Stimulated activated CD4-positive, alpha-beta T cell treated with anti-CD3 and anti-CD28 coated beads, Interleukin-4, amount 100 ng/mL, for 24 hours (primary cell): ENCODE data around the gene RIMS4.
"Not testable (repeated sequence)": the region's sequence is repeated elsewhere in the genome, so short reads cannot be mapped to it uniquely, and the experiment has no call there.

ENCODE experiments used
- DNase-seq: peaks from one replicate; pipeline ENCODE4 v3.0.0-alpha.2; 2020

Gene RIMS4

DNA sequence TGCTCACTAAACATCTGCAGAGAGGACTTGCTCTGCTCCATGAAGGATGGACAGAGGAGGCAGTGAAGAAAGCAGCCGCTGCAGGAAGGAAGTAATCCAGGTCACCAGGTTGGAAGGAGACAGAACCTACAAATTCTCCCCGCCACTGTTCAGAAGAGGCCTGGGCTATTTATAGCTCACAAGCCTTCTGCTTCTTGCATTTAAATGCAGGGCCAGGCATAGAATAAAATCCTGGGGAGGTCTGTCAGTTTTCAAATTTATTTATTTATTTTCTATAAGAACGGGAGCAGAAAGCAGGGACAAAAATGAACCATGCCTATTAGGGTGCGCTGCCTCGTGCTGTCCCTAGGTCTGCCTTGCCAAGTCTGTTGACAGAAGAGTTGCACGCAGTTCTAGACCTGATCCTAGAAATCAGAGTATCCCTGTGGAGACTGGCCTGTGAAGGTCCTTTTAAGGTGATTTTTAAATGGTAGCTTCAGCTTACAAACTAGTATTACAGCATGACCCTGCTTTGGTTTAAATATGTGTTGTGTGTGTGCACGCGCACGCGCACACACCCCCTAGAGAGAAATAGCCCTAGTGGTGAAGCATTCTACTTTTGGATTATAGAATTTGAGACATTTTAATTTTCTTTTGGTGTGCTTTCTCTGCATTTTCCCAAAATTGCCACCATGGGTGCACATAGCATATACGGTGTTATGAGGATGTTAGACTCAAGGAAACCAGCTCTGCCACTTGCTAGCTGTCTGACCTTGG lies 19.5 kb downstream of the RIMS4 start:
- DNase-seq, result no peak

DNA sequence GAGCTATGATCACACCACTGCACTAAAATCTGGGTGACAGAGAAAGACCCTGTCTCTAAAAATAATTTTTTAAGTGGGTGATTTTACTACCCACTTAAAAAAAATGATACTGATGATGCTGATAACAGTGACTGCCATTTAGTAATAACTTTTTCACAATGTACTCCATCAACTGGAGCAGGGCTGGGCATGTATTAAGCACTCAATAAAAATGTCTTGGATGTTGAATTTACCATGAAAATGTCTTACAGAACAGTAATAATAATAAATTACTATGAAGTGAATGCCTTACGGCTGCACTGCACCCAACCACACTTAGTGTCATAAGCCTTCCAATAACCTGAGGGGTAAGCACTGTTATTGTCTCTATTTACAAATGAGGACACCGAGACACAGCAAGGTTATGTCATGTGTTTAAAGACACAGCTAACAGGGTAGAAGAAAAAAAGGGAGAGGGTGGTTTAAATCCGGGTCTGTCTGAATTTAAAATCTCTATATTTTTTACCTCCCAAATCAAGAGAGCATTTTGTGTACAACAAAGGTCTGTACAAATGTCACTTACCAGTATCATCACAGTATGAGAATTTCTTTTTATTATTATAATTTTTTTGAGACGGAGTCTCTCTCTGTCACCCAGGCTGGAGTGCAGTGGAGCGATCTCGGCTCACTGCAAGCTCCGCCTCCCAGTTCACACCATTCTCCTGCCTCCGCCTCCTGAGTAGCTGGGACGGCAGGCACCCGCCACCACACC lies 21.5 kb downstream of the RIMS4 start:
- DNase-seq, result no peak

GRCh38 chr20:44787299-44787698 lies 23.0 kb downstream of the RIMS4 start:
- DNase-seq, result no peak

GRCh38 chr20:44785768-44786167 lies 24.6 kb downstream of the RIMS4 start:
- DNase-seq, result no peak

GRCh38 chr20:44784688-44785087 lies 25.7 kb downstream of the RIMS4 start:
- DNase-seq, result no peak

- no peak for DNase-seq
Measured at GRCh38 chr20:44781791-44782190, 28.6 kb downstream of the RIMS4 start.

GRCh38 chr20:44781118-44781517 lies 29.2 kb downstream of the RIMS4 start:
- no peak for DNase-seq

DNA sequence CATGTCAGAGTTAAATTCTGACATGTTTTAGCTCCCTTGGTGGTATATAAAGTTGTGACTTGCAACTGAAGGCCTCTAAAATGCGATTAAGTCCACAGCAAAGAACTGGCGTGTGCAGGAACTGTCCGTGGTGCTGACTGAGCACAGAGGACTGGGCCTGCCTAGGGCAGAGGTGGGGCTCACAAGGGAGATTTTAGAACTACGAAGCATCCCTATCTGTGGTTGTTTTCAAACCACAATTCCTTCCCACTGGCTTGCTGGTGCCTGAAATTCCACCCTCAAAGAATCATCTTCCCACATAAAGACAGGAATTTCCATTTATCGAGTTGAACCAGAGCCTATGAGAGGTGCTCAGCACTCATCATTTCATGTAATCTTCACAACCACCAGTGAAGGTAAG lies 30.1 kb downstream of the RIMS4 start:
- peak; percentile 28 for DNase-seq

DNA sequence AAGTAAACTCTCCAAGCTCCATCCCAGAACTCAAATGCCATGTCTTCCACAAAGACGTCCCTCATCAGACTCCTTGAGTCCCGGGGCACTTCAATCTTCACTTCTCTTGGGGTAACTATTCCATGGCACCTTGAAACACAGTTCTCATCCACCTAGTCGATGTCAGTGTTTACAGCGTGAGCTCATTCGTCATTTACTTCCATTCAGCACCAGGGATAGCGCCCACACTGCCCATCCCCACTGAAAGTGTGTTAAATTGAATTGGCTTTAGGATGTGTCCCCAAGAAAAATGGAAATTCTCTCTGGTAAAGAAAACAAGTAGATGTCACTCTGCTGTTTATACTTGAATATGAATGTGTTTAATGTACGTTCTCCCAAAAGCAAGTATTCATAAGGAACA lies 33.4 kb downstream of the RIMS4 start:
- no peak for DNase-seq

DNA sequence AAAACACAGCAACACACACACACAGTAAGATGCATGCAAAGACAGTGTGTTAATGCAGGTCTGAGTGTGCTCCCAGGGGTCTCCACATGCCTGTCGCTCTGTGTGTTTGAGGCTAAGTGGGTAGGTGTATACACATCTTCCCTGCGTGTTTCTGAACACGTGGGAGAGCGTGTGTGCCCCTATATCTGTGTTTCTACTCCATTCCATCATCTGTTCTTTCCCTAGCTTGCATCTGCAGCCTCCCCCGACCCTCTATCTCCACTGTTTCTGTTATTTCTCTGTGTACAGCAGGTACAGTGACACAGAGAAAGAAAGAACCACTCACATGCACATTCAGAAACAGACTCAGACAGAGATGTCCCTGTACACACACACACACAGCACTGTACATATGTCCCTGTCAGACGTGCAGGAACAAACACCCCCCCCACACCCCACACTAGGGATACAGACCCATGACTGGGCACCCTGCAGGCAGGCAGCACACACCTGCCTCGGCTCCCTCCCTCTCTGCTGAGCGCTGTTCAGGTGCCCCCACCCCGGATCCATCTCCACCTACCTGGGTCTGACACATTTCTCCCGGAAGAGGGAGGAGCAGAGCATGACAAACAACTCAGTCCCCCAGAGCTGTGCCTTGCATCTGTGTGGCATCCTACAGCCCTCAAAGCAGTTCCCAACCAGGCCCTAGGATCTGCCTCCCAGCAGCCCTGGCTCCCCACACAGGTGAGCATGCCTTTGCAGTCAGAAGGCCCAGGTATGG lies 37.1 kb downstream of the RIMS4 start:
- DNase-seq, result no peak

DNA sequence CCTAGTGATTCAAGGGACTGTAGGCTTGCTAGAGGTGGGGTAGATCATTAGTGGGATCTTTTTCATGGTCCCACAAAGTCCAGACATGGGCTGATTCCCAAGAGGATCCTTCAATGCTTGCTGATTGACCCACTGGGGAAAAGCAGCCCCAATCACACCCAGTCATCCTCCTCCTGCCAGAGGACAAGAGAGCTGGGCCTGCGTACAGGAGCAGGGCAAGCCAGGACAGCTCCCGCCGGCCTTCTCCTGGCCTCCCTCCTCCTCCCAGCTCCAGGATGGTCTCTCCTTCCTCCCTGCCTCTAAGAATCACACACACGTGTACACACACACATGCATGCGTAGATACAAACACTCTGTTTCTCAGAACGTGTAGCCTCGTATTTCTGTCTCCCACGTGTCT lies 37.7 kb downstream of the RIMS4 start:
- DNase-seq, result no peak

DNA sequence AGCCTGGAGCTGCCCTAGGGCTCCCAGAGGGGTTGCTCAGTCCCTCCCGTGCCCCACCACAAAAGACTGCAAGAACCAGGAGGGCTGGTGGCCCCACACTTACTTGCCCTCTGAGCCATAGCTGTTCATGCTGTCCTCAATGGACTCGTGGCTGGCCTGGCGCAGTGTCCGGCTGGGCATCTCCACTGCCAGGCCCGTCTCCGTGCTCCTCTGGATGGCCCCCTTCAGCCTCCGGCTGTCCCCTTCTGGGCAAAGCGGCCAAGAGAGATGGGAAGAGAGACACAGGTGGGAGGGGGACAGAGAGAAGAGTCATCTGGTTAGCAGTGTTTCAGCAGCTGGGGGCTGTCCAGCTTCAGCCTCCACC lies 39.2 kb downstream of the RIMS4 start:
- DNase-seq, result no peak

DNA sequence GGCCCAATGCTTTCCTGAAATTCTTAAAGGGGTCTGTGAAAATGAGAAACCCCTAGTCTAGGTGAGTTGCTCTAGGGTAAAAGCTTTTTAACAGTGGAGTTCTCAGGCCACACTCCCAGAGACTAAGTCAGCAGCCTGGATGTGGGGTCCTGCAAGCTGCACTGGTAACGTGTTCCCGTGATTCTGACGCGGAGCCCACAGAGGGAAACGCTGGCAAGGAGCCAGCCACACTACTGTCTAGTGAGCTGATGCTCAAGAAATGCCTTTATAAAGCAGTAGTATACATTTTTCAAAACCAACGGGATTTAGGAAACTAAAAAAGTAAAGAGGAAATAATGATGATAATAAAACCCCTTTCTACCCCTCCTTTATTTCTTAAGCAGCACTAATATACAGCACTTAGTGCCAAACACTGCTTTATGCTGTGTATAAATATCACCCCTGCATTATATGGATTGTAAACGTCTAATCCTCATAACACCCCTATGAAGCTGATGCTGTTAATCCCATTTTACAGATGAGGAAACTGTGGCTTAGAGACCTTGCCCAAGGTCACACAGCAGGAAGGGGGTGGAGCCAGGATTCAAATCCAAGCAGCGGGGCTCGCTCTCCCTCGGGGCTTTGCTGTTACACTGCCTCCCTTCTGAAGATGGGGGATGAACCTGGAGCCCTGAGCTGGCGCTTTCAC lies 39.7 kb downstream of the RIMS4 start:
- no peak for DNase-seq

DNA sequence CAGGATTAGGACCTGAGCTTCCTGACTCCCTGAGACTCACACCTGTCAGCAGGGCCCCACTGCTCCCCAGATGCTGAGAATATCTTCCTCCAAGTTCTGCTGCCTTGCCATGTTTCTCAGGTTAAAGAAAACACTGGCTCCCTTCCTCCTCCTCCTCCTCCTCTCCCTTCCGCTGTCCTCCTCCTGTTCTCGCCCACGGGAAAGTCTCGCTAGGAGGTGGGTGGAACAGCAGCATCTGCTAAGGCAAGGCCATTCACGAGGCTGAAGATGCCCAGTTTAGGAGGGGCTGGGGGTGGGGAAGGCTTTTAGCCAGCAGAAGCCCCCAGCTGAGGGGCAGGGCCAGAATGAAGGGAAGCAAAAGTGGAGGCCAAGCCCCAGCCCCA lies 40.9 kb downstream of the RIMS4 start:
- no peak for DNase-seq

DNA sequence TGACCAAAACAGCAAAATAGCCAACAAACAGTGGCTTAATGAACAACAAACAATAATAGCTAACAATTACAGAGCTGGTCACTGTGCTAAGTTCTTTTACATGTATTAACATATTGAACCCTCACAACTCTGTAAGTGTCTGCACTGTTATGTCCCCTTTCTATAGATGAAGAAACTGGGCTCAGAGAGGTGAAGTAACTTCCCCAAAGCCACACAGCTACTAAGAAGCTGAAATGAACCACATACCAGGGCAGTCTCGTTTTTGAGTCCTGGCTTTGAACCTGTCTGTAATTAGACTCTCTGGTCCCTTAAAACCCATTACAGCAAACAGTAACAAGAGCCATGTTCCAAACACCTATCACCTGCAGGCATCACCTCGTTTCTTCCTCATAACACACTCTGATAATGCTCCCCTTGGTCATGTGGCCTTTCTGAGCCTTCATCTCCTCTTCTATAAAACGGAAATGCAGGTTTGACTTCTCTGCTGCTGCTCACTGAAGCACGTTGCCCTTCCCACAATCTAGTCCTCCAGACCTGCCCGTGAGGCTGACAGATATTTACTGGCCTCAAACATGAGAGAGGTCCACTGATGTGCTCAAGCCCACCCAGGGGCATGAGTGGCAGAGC lies 41.4 kb downstream of the RIMS4 start:
- no peak for DNase-seq

GRCh38 chr20:44768256-44768655 lies 42.1 kb downstream of the RIMS4 start:
- DNase-seq, result no peak

DNA sequence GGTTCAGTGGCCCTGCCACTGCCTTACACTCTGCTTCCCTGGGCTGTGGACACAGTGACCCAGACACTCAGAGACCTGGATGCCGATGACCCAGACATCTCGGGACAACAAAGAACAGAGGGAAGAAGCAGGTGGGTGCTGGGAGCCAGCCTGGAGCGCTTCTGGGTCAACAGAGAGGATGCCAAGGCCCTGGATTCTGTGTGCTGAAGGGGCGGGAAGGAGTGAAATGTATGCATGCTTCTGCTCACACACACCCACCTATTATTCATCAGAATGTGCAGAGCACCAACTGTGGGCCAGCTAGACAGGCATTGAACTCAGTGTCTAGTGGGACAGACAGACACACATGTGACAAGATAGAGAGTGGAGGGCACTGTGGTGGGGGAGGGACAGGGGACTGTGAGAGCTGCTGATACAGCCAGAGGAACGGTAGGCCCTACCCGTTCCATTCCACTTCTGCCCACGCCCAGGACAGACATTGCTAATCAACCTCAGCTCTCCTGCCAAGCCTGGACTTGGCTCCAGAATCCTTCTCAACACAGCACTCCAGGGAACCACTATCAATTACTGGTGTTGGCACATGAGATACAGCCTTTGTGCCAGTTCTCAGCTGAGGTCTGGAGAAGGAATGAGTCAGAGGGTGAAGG lies 44.5 kb downstream of the RIMS4 start:
- DNase-seq, result no peak

- DNase-seq, result no peak
Measured at GRCh38 chr20:44765091-44765490, 45.3 kb downstream of the RIMS4 start.

DNA sequence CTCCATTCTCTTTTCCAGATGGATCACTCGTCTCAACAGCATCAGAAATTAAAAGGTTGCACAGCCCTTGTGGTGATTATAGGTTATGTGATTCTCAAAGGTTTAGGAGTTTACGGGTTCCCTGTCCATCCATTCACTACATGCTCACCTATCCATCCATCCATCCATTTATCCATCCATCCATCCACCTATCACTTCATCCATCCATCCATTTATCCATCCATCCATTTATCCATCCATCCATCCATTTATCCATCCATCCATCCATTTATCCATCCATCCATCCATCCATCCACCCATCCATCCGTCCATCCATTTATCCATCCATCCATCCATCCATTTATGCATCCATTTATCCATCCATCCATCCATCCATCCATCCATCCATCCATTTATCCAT lies 46.5 kb downstream of the RIMS4 start:
- DNase-seq, result not testable (repeated sequence)

GRCh38 chr20:44762466-44763140 lies 47.7 kb downstream of the RIMS4 start:
- DNase-seq, result no peak

DNA sequence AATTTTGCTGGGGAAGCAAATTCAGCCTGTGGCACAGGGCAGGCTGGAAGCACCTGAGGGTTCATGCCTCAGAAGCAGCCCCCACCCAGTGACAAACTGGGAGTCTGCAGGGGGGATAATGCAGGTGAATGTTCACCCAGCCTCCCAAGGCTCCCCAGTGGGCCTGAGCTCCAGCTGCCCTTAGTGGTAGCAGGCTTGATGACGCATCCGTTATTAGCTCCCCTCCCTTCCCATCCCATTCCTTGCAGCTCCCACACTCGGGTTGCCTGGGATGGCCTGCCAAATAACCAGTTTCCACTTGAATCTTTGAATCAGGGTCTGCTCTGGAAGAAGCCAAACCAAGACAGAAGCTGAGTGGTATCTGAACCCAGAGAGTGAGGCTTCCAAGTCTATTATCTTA lies 48.9 kb downstream of the RIMS4 start:
- no peak for DNase-seq

- no peak for DNase-seq
Measured at GRCh38 chr20:44759595-44759994, 50.8 kb downstream of the RIMS4 start.
